ENCODE measurements around the gene MFN1.

GRCh38 chr3:179301645-179302044 is 45.9 kb upstream of the MFN1 start:
- no peak for TF ChIP-seq ZNF560 (tag by site-specific recombination; IDR thresholded peaks at IDR 0.05; ENCODE audit: borderline replicate concordance)
- TF ChIP-seq, protein P1, sequence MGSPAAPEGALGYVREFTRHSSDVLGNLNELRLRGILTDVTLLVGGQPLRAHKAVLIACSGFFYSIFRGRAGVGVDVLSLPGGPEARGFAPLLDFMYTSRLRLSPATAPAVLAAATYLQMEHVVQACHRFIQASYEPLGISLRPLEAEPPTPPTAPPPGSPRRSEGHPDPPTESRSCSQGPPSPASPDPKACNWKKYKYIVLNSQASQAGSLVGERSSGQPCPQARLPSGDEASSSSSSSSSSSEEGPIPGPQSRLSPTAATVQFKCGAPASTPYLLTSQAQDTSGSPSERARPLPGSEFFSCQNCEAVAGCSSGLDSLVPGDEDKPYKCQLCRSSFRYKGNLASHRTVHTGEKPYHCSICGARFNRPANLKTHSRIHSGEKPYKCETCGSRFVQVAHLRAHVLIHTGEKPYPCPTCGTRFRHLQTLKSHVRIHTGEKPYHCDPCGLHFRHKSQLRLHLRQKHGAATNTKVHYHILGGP (tag by site-specific recombination; IDR thresholded peaks at IDR 0.05) = no peak
- TF ChIP-seq, protein P2, sequence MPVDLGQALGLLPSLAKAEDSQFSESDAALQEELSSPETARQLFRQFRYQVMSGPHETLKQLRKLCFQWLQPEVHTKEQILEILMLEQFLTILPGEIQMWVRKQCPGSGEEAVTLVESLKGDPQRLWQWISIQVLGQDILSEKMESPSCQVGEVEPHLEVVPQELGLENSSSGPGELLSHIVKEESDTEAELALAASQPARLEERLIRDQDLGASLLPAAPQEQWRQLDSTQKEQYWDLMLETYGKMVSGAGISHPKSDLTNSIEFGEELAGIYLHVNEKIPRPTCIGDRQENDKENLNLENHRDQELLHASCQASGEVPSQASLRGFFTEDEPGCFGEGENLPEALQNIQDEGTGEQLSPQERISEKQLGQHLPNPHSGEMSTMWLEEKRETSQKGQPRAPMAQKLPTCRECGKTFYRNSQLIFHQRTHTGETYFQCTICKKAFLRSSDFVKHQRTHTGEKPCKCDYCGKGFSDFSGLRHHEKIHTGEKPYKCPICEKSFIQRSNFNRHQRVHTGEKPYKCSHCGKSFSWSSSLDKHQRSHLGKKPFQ (tag by site-specific recombination; IDR thresholded peaks at IDR 0.05) = no peak
- TF ChIP-seq, protein P3, sequence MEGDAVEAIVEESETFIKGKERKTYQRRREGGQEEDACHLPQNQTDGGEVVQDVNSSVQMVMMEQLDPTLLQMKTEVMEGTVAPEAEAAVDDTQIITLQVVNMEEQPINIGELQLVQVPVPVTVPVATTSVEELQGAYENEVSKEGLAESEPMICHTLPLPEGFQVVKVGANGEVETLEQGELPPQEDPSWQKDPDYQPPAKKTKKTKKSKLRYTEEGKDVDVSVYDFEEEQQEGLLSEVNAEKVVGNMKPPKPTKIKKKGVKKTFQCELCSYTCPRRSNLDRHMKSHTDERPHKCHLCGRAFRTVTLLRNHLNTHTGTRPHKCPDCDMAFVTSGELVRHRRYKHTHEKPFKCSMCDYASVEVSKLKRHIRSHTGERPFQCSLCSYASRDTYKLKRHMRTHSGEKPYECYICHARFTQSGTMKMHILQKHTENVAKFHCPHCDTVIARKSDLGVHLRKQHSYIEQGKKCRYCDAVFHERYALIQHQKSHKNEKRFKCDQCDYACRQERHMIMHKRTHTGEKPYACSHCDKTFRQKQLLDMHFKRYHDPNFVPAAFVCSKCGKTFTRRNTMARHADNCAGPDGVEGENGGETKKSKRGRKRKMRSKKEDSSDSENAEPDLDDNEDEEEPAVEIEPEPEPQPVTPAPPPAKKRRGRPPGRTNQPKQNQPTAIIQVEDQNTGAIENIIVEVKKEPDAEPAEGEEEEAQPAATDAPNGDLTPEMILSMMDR (tag by site-specific recombination; IDR thresholded peaks at IDR 0.05) = no peak
- no peak for TF ChIP-seq PRDM10 (tag by site-specific recombination; IDR thresholded peaks at IDR 0.05)
- TF ChIP-seq ZNF549 (tag by site-specific recombination; IDR thresholded peaks at IDR 0.05) = no peak
- TF ChIP-seq ATF2 (tag by site-specific recombination; IDR thresholded peaks at IDR 0.05; ENCODE audit: low read depth) = no peak
- no peak for TF ChIP-seq ZNF501 (tag by site-specific recombination; IDR thresholded peaks at IDR 0.05)
- no peak for TF ChIP-seq OVOL3 (tag by site-specific recombination; IDR thresholded peaks at IDR 0.05)
- TF ChIP-seq ZBTB8A (tag by site-specific recombination; IDR thresholded peaks at IDR 0.05) = no peak
- no peak for TF ChIP-seq ZBTB7A (tag by site-specific recombination; IDR thresholded peaks at IDR 0.05; ENCODE audit: low read depth)
- TF ChIP-seq ZNF335 (tag by site-specific recombination; conservative IDR thresholded peaks at IDR 0.05) = no peak
- TF ChIP-seq ZBTB21 (tag by site-specific recombination; IDR thresholded peaks at IDR 0.05) = no peak
